A549 (cell line): Measurements from ENCODE around the gene TEX35.

Source experiments
- CBX2 ChIP-seq: fragments of 200-600 bp; sonication (generic); IDR thresholded peaks from 2 replicates; pipeline ENCODE4 v1.6.1; 2016; ENCODE audit warnings: low read depth, mild to moderate bottlenecking, borderline replicate concordance
- CEBPB ChIP-seq, 2 experiments: fragments of >200 bp in 1 of 2; sonication (Bioruptor Twin) in 1 of 2; formaldehyde crosslinking in 1 of 2; IDR thresholded peaks; 2 replicates each; pipeline ENCODE4 v1.6.1; 2012 to 2016
- CTCF ChIP-seq: fragments of >200 bp; sonication (Bioruptor Twin); formaldehyde crosslinking; IDR thresholded peaks from 3 replicates; pipeline ENCODE4 v1.5.1; 2016
- E2F6 ChIP-seq: IDR thresholded peaks from 2 replicates; pipeline ENCODE4 v1.6.1; 2012; ENCODE audit warnings: low read depth, borderline replicate concordance
- MAFK ChIP-seq: fragments of 450-650 bp; IDR thresholded peaks from 2 replicates; pipeline ENCODE4 v1.6.1; 2014; ENCODE audit not compliant: partially characterized antibody
- POLR2A ChIP-seq: IDR thresholded peaks from 2 replicates; pipeline ENCODE4 v1.6.1; 2012; ENCODE audit warnings: mild to moderate bottlenecking, low read length
- RCOR1 ChIP-seq: fragments of 150-350 bp; IDR thresholded peaks from 2 replicates; pipeline ENCODE4 v1.6.1; 2014; ENCODE audit warnings: antibody characterized with exemption, low read length, low read depth

GRCh38 chr1:178528228-178528952, 15.5 kb downstream of the TEX35 start:
- TF ChIP-seq CTCF (no peak), CBX2 (no peak), RCOR1 (no peak), E2F6 (no peak), MAFK (no peak), POLR2A (no peak), CEBPB (IDR thresholded peaks at IDR 0.05) (no peak)
